OCI-LY3 (cell line): ENCODE data around the gene C2orf92.

ENCODE experiments used
- H2AFZ ChIP-seq: fragments of 200-600, 300-600 bp; shearing (Covaris generic); 2 replicates; pipeline ENCODE4 v1.6.0; 2014; ENCODE audit warnings: antibody characterized with exemption, low read depth, low read length
- H3K27ac ChIP-seq: fragments of 200-600, 300-600 bp; sonication (generic); 2 replicates; pipeline ENCODE4 v1.5.1; 2014; ENCODE audit warnings: mild to moderate bottlenecking, low read length, moderate library complexity, mixed read lengths
- H3K27me3 ChIP-seq: fragments of 200-600, 300-600 bp; sonication (generic); 2 replicates; pipeline ENCODE4 v1.6.1; 2014; ENCODE audit warnings: low read depth, low read length, mixed read lengths
- H3K36me3 ChIP-seq: fragments of 200-600, 300-600 bp; sonication (generic); replicated peaks from 2 replicates; pipeline ENCODE3; 2014; ENCODE audit warnings: low read depth, low read length, mixed read lengths
- H3K4me1 ChIP-seq: fragments of 300-600, 200-600 bp; sonication (generic); 2 replicates; pipeline ENCODE4 v1.6.1; 2014; ENCODE audit warnings: low read length, mixed read lengths
- H3K4me2 ChIP-seq: fragments of 200-600, 300-600 bp; sonication (generic); 2 replicates; pipeline ENCODE4 v1.6.1; 2014; ENCODE audit warnings: low read length, mixed read lengths
- H3K4me3 ChIP-seq: fragments of 300-600, 200-600 bp; sonication (generic); 2 replicates; pipeline ENCODE4 v1.5.1; 2014; ENCODE audit warnings: antibody characterized with exemption, mild to moderate bottlenecking, low read length, moderate library complexity
- H3K79me2 ChIP-seq: fragments of 300-600, 200-600 bp; shearing (Covaris generic); 2 replicates; pipeline ENCODE4 v1.6.1; 2014; ENCODE audit warnings: mild to moderate bottlenecking, low read length, mixed read lengths
- H3K9ac ChIP-seq: fragments of 300-600, 200-600 bp; shearing (Covaris generic); 2 replicates; pipeline ENCODE4 v1.6.0; 2014; ENCODE audit warnings: mild to moderate bottlenecking, low read length, moderate library complexity
- H3K9me3 ChIP-seq: fragments of 200-600, 300-600 bp; shearing (Covaris generic); 2 replicates; pipeline ENCODE4 v1.6.1; 2014; ENCODE audit warnings: low read length, mixed read lengths; ENCODE audit not compliant: insufficient read depth
- H4K20me1 ChIP-seq: fragments of 200-600, 300-600 bp; sonication (generic); 2 replicates; pipeline ENCODE4 v1.6.1; 2016; ENCODE audit warnings: low read length, mixed read lengths; ENCODE audit not compliant: insufficient read depth
- CTCF ChIP-seq: fragments of 200-600, 300-600 bp; sonication (generic); IDR thresholded peaks from 2 replicates; pipeline ENCODE4 v1.5.1; 2014; ENCODE audit warnings: antibody characterized with exemption, low read length, low read depth
- EZH2phosphoT487 ChIP-seq: fragments of 200-600 bp; shearing (Covaris generic); IDR thresholded peaks from 2 replicates; pipeline ENCODE4 v1.6.1; 2018; ENCODE audit warnings: antibody characterized with exemption, mixed run types, low read depth

The C2orf92 gene

GRCh38 chr2:97750017-97750416, 80.5 kb downstream of the C2orf92 start:
- Histone ChIP-seq H3K4me1 (peaks cover 4% of the 10 kb centered on the region; the same call in 1 of the 2 replicates), H3K9me3 (no peaks in the 10 kb centered on the region), H2AFZ (no peak overlapping the region), H4K20me1 (no peaks in the 10 kb centered on the region), H3K27me3 (no peaks in the 10 kb centered on the region), H3K4me2 (no peak overlapping the region), H3K36me3 (peaks cover 51% of the 10 kb centered on the region), H3K4me3 (no peak overlapping the region), H3K27ac (no peak overlapping the region), H3K79me2 (no peaks in the 10 kb centered on the region), H3K9ac (no peak overlapping the region)
- no peak for TF ChIP-seq CTCF
- no peak for TF ChIP-seq EZH2phosphoT487

- Histone ChIP-seq H4K20me1 (no peaks in the 10 kb centered on the region), H3K4me2 (no peak overlapping the region), H2AFZ (no peak overlapping the region), H3K9ac (no peak overlapping the region), H3K27ac (no peak overlapping the region), H3K4me3 (no peak overlapping the region), H3K4me1 (peaks cover 4% of the 10 kb centered on the region; the same call in 1 of the 2 replicates), H3K9me3 (no peaks in the 10 kb centered on the region), H3K36me3 (peaks cover 58% of the 10 kb centered on the region), H3K27me3 (no peaks in the 10 kb centered on the region), H3K79me2 (no peaks in the 10 kb centered on the region)
- TF ChIP-seq EZH2phosphoT487 = no peak
- no peak for TF ChIP-seq CTCF
Measured at GRCh38 chr2:97751752-97752151, 82.2 kb downstream of the C2orf92 start.
